Measurements from ENCODE around the gene VTI1A. TPM values are rescaled to one million over a fixed set of nuclear protein-coding genes. Genes with fewer than 3 reads are reported as not detected.

VTI1A gene
- total RNA-seq, 3 donors from 2014 or later (not counting 1 experiment from before 2014, with no cell fraction given) = 62.6 to 77.6 (median 68.2) TPM

GRCh38 chr10:112409755-112410154, 37.3 kb upstream of the VTI1A start:
- Mint-ChIP-seq H3K4me3 (no peak overlapping the region), H3K9me3 (no peaks in the 10 kb centered on the region), H3K27ac (no peak overlapping the region), H3K4me1 (no peaks in the 10 kb centered on the region), H3K36me3 (peaks cover 17% of the 10 kb centered on the region), H3K27me3 (ENCODE audit: low read depth in 2 of 2) (no peaks in the 10 kb centered on the region)
- Histone ChIP-seq H3K27ac (ENCODE audit: low read length) (no peak overlapping the region), H3K9me3 (ENCODE audit: control insufficient read depth, insufficient read depth, low read length) (no peaks in the 10 kb centered on the region), H3K36me3 (ENCODE audit: control insufficient read depth, insufficient read depth, low read length) (peaks cover 90% of the 10 kb centered on the region), H3K4me3 (ENCODE audit: low read length) (no peak overlapping the region), H3K4me1 (ENCODE audit: control insufficient read depth, insufficient read depth, low read length) (no peaks in the 10 kb centered on the region), H3K27me3 (ENCODE audit: control insufficient read depth, insufficient read depth, low read length) (no peaks in the 10 kb centered on the region)
- no peak for TF ChIP-seq CTCF (IDR thresholded peaks at IDR 0.05)
- no peak for DNase-seq
- 81% methylated on average over 2 of the region's 4 CpGs for WGBS (ENCODE audit: insufficient coverage)
- intact Hi-C loops (cut with micrococcal nuclease) = no loop called here
- no peak for ATAC-seq

GRCh38 chr10:112412696-112413095, 34.3 kb upstream of the VTI1A start:
- H3K4me3 Mint-ChIP-seq = no peak overlapping the region
- H3K36me3 Mint-ChIP-seq = peaks cover 23% of the 10 kb centered on the region

GRCh38 chr10:112421731-112422130, 25.3 kb upstream of the VTI1A start:
- TF ChIP-seq CTCF (IDR thresholded peaks at IDR 0.05) = no peak
- intact Hi-C loops (cut with micrococcal nuclease) = no loop called here
- H3K36me3 ChIP-seq (ENCODE audit: control insufficient read depth, insufficient read depth, low read length) = peaks cover 68% of the 10 kb centered on the region
- no peaks in the 10 kb centered on the region for H3K9me3 ChIP-seq (ENCODE audit: control insufficient read depth, insufficient read depth, low read length)
- Mint-ChIP-seq H3K27me3 (ENCODE audit: low read depth in 2 of 2) (no peaks in the 10 kb centered on the region), H3K36me3 (peaks cover 12% of the 10 kb centered on the region), H3K4me3 (no peak overlapping the region), H3K9me3 (no peaks in the 10 kb centered on the region), H3K27ac (no peak overlapping the region), H3K4me1 (no peaks in the 10 kb centered on the region)
- ATAC-seq (no peak), DNase-seq (no peak)
- 99% methylated on average over 3 of the region's 3 CpGs for WGBS (ENCODE audit: insufficient coverage)
- no peak overlapping the region for H3K27ac ChIP-seq (ENCODE audit: low read length)
- H3K4me1 ChIP-seq (ENCODE audit: control insufficient read depth, insufficient read depth, low read length) = no peaks in the 10 kb centered on the region
- no peak overlapping the region for H3K4me3 ChIP-seq (ENCODE audit: low read length)
- no peaks in the 10 kb centered on the region for H3K27me3 ChIP-seq (ENCODE audit: control insufficient read depth, insufficient read depth, low read length)

More at GRCh38 chr10:112412696-112413095, 34.3 kb upstream of the VTI1A start:
- Mint-ChIP-seq H3K27me3 (ENCODE audit: low read depth in 2 of 2) (no peaks in the 10 kb centered on the region), H3K27ac (no peak overlapping the region), H3K4me1 (no peaks in the 10 kb centered on the region), H3K9me3 (no peaks in the 10 kb centered on the region)
- 88% methylated on average over 2 of the region's 2 CpGs for WGBS (ENCODE audit: insufficient coverage)
- Histone ChIP-seq H3K27me3 (ENCODE audit: control insufficient read depth, insufficient read depth, low read length) (no peaks in the 10 kb centered on the region), H3K4me1 (ENCODE audit: control insufficient read depth, insufficient read depth, low read length) (no peaks in the 10 kb centered on the region), H3K36me3 (ENCODE audit: control insufficient read depth, insufficient read depth, low read length) (peaks cover 85% of the 10 kb centered on the region), H3K4me3 (ENCODE audit: low read length) (no peak overlapping the region), H3K9me3 (ENCODE audit: control insufficient read depth, insufficient read depth, low read length) (no peaks in the 10 kb centered on the region), H3K27ac (ENCODE audit: low read length) (no peak overlapping the region)
- intact Hi-C loops (cut with micrococcal nuclease) = no loop called here
- no peak for TF ChIP-seq CTCF (IDR thresholded peaks at IDR 0.05)
- no peak for ATAC-seq
- no peak for DNase-seq

GRCh38 chr10:112424651-112425050, 22.4 kb upstream of the VTI1A start:
- H3K4me1 Mint-ChIP-seq = peaks cover 6 to 8% of the 10 kb centered on the region in 2 donors
- no peak overlapping the region for H3K4me3 ChIP-seq (ENCODE audit: low read length)
- peaks cover 69% of the 10 kb centered on the region for H3K36me3 ChIP-seq (ENCODE audit: control insufficient read depth, insufficient read depth, low read length)
- intact Hi-C loops (cut with micrococcal nuclease) = no loop called here
- H3K4me3 Mint-ChIP-seq = no peak overlapping the region
- H3K36me3 Mint-ChIP-seq = peaks cover 26% of the 10 kb centered on the region
- H3K27ac ChIP-seq (ENCODE audit: low read length) = no peak overlapping the region
- DNase-seq (no peak), ATAC-seq (no peak)
- no peaks in the 10 kb centered on the region for H3K27me3 ChIP-seq (ENCODE audit: control insufficient read depth, insufficient read depth, low read length)
- 67% methylated on average over 1 of the region's 2 CpGs for WGBS (ENCODE audit: insufficient coverage)
- H3K9me3 ChIP-seq (ENCODE audit: control insufficient read depth, insufficient read depth, low read length) = no peaks in the 10 kb centered on the region
- no peaks in the 10 kb centered on the region for H3K4me1 ChIP-seq (ENCODE audit: control insufficient read depth, insufficient read depth, low read length)
- no peak for TF ChIP-seq CTCF (IDR thresholded peaks at IDR 0.05)
- no peaks in the 10 kb centered on the region for H3K9me3 Mint-ChIP-seq
- no peak overlapping the region for H3K27ac Mint-ChIP-seq
- H3K27me3 Mint-ChIP-seq (ENCODE audit: low read depth in 2 of 2) = no peaks in the 10 kb centered on the region
